GM12878 (cell line): ENCODE measurements around the gene FBLIM1. TPM values are rescaled to one million over a fixed set of nuclear protein-coding genes. Genes with fewer than 3 reads are reported as not detected.

ENCODE experiments used
- ATAC-seq: fragments of 200-7000 bp; cut with Tn5 transposase; 3 replicates; pipeline ENCODE4 v1.9.1; 2020; ENCODE audit warnings: mild to moderate bottlenecking, moderate library complexity
- BruUV-seq: library from RNA; stranded (reverse); fragments of 400-500 nt; replicated peaks from 2 replicates; lab custom pipeline; 2021; lab: Mats Ljungman, UMichigan
- CTCF ChIA-PET: fragments of 300-600 bp; sonication (Branson Sonifier 250); formaldehyde crosslinking; extraction: SDS; loops from one replicate; lab custom pipeline; 2021; ENCODE audit warnings: inconsistent platforms; lab: Yijun Ruan, JAX
- POLR2A ChIA-PET: fragments of 350-600 bp; formaldehyde crosslinking; extraction: SDS; loops from one replicate; lab custom pipeline; 2021; ENCODE audit warnings: inconsistent platforms; lab: Charles Lee
- RAD21 ChIA-PET: fragments of 300-600 bp; sonication (Branson Sonifier 250); formaldehyde crosslinking; loops from one replicate; lab custom pipeline; 2023; ENCODE audit warnings: antibody characterized with exemption; ENCODE audit not compliant: unreplicated experiment; lab: Charles Lee
- SMC1A ChIA-PET: fragments of 300-600 bp; sonication (Branson Sonifier 250); formaldehyde crosslinking; loops from one replicate; lab custom pipeline; 2023; ENCODE audit not compliant: unreplicated experiment, uncharacterized antibody; lab: Charles Lee
- DNase-seq: peaks from one replicate; pipeline ENCODE4 v3.0.0-alpha.2; 2011; ENCODE audit warnings: low read depth, low spot score
- FAIRE-seq: peaks from 3 replicates; lab custom pipeline; 2011; peaks lifted over from hg19 to GRCh38; lab: Jason Lieb, UNC
- H2AFZ ChIP-seq: 2 replicates; pipeline ENCODE4 v1.6.0; 2011; ENCODE audit warnings: low read depth, low read length, control low read depth; ENCODE audit not compliant: control insufficient read depth
- H3K27ac ChIP-seq: 2 replicates; pipeline ENCODE4 v1.5.1; 2011; ENCODE audit warnings: control low read depth; ENCODE audit not compliant: control insufficient read depth, insufficient read depth
- H3K27me3 ChIP-seq, 2 experiments: replicated peaks in 1 of 2; 2 replicates each; pipeline versions ENCODE4 v1.6.0 to v1.6.1; 2011; ENCODE audit warnings: low read length in 1 of 2; ENCODE audit not compliant: control insufficient read depth in 2 of 2, insufficient read depth in 2 of 2
- H3K36me3 ChIP-seq, 2 experiments: 2 replicates each; pipeline ENCODE4 v1.5.1; 2011; ENCODE audit warnings: low read length in 1 of 2; ENCODE audit not compliant: control insufficient read depth in 2 of 2, insufficient read depth in 2 of 2
- H3K4me1 ChIP-seq: 2 replicates; pipeline ENCODE4 v1.6.1; 2011; ENCODE audit warnings: mild to moderate bottlenecking, low read length, moderate library complexity, mixed read lengths; ENCODE audit not compliant: control insufficient read depth, insufficient read depth
- H3K4me2 ChIP-seq: 2 replicates; pipeline ENCODE4 v1.6.0; 2011; ENCODE audit warnings: control low read depth; ENCODE audit not compliant: control insufficient read depth, insufficient read depth
- H3K4me3 ChIP-seq: fragments of 200-600 bp; sonication (generic); 2 replicates; pipeline ENCODE4 v1.5.1; 2016
- H3K79me2 ChIP-seq: 2 replicates; pipeline ENCODE4 v1.6.0; 2011; ENCODE audit warnings: low read length; ENCODE audit not compliant: control insufficient read depth, insufficient read depth
- H3K9ac ChIP-seq: 2 replicates; pipeline ENCODE4 v1.8.0; 2011; ENCODE audit warnings: low read length, control low read depth, mixed read lengths; ENCODE audit not compliant: control insufficient read depth, insufficient read depth
- H3K9me3 ChIP-seq: replicated peaks from 3 replicates; pipeline ENCODE4 v1.5.1; 2011; ENCODE audit warnings: mild to moderate bottlenecking, low read length; ENCODE audit not compliant: control insufficient read depth, insufficient read depth
- H4K20me1 ChIP-seq: 2 replicates; pipeline ENCODE4 v1.6.0; 2011; ENCODE audit not compliant: control insufficient read depth, insufficient read depth
- CEBPB ChIP-seq, 2 experiments: fragments of 150-350 bp in 1 of 2; IDR thresholded peaks; 2 replicates each; pipeline ENCODE4 v1.6.1; 2012 to 2014; ENCODE audit warnings: low read depth in 2 of 2, low read length in 2 of 2, borderline replicate concordance in 1 of 2, inconsistent platforms in 1 of 2
- KLF5 ChIP-seq: fragments of 450-650 bp; IDR thresholded peaks from 2 replicates; pipeline ENCODE4 v1.6.1; 2014; ENCODE audit warnings: mild to moderate bottlenecking; ENCODE audit not compliant: partially characterized antibody
- MTA2 ChIP-seq: fragments of 450-650 bp; IDR thresholded peaks from 2 replicates; pipeline ENCODE4 v1.6.1; 2016; ENCODE audit warnings: low read depth, mild to moderate bottlenecking, moderate library complexity
- PAX5 ChIP-seq: IDR thresholded peaks from 2 replicates; pipeline ENCODE4 v1.6.1; 2011; ENCODE audit warnings: low read depth, low read length, borderline replicate concordance
- POLR2AphosphoS2 ChIP-seq: IDR thresholded peaks from 2 replicates; pipeline ENCODE4 v1.6.1; 2011; ENCODE audit warnings: low read depth, mild to moderate bottlenecking, low read length, improper control_type of control experiment, moderate library complexity
- SMAD5 ChIP-seq: IDR thresholded peaks from 2 replicates; pipeline ENCODE4 v1.6.1; 2016; ENCODE audit warnings: antibody characterized with exemption, low read depth
- SUZ12 ChIP-seq: fragments of 200-600 bp; sonication (generic); IDR thresholded peaks from one replicate; pipeline ENCODE4 v1.6.1; 2018; ENCODE audit warnings: antibody characterized with exemption, mild to moderate bottlenecking; ENCODE audit not compliant: unreplicated experiment
- ZNF274 ChIP-seq: IDR thresholded peaks from one replicate; pipeline ENCODE4 v1.8.0; 2011; ENCODE audit not compliant: insufficient read length, insufficient read depth
- ZSCAN29 ChIP-seq: fragments of 450-650 bp; IDR thresholded peaks from 2 replicates; pipeline ENCODE4 v1.6.1; 2017; ENCODE audit warnings: mild to moderate bottlenecking, moderate library complexity
- WGBS: methylation state at CpG from one replicate; pipeline ENCODE4 v1.1.6; 2016; ENCODE audit warnings: low lambda C conversion rate; ENCODE audit not compliant: insufficient replicate concordance, insufficient coverage; ENCODE audit errors: missing lambda C conversion rate; 5-methylcytosine and 5-hydroxymethylcytosine counted together
- in situ Hi-C: fragments of 300-500 bp; cut with MboI; formaldehyde crosslinking; loops from 9 replicates; pipeline ENCODE4 v1.14.3; 2018; ENCODE audit warnings: mixed read lengths
- intact Hi-C: fragments of 100-400 bp; cut with micrococcal nuclease; formaldehyde crosslinking; loops from one replicate; pipeline ENCODE4 v1.14.2; 2022; ENCODE audit not compliant: unreplicated experiment
- polyA plus RNA-seq, 11 experiments: library from polyadenylated mRNA; depleted of rRNA in 4 of 11; unstranded in 6 of 11; stranded (reverse) in 5 of 11; fragments of >200 nt; fragmentation: Nextera tagmentation in 4 of 11; fragmentation: Illumina TruSeq in 1 of 11; extraction: Ambion mirVana in 4 of 11; extraction: Trizol in 1 of 11; gene quantifications; 1 replicate in 1 of 11; 2 replicates in 10 of 11; pipeline versions ENCODE4 v1.2.1 to v1.2.3, GENCODE V29; 2011 to 2016; ENCODE audit warnings: inconsistent platforms in 2 of 11, missing spikeins in 2 of 11, low read depth in 1 of 11
- total RNA-seq, 4 experiments: library from RNA; depleted of rRNA in 3 of 4; stranded (reverse); fragments of >200 nt in 3 of 4; fragmentation: Illumina TruSeq in 1 of 4; extraction: Trizol in 1 of 4; gene quantifications; 2 replicates each; pipeline versions ENCODE4 v1.2.1 to v1.2.3, GENCODE V29; 2013 to 2021
- TF ChIP-seq, protein P1 (sequence below): IDR thresholded peaks from 2 replicates; pipeline ENCODE4 v1.6.1; 2011; ENCODE audit warnings: borderline replicate concordance, low read depth, mild to moderate bottlenecking, moderate library complexity, mixed read lengths, low read length; ENCODE audit not compliant: insufficient read depth; ENCODE audit errors: extremely low read length
- TF ChIP-seq, protein P2 (sequence below): IDR thresholded peaks from 2 replicates; pipeline ENCODE4 v1.6.1; 2012; ENCODE audit warnings: low read length, inconsistent platforms
- TF ChIP-seq, protein P3 (sequence below): fragments of 450-650 bp; IDR thresholded peaks from 2 replicates; pipeline ENCODE4 v1.6.1; 2017; ENCODE audit warnings: mild to moderate bottlenecking, low read depth, inconsistent platforms; ENCODE audit not compliant: poor library complexity, severe bottlenecking
- TF ChIP-seq, protein P4 (sequence below): fragments of 450-650 bp; IDR thresholded peaks from 2 replicates; pipeline ENCODE4 v1.6.1; 2018; ENCODE audit warnings: mild to moderate bottlenecking, low read depth, moderate library complexity; ENCODE audit not compliant: partially characterized antibody

The FBLIM1 gene
- total and polyA plus RNA-seq, 10 of the 15 experiments (the other 5 are each of a cell fraction or from before 2014, with no cell fraction given), result 0.03 to 0.13 TPM; not detected in 8

DNA sequence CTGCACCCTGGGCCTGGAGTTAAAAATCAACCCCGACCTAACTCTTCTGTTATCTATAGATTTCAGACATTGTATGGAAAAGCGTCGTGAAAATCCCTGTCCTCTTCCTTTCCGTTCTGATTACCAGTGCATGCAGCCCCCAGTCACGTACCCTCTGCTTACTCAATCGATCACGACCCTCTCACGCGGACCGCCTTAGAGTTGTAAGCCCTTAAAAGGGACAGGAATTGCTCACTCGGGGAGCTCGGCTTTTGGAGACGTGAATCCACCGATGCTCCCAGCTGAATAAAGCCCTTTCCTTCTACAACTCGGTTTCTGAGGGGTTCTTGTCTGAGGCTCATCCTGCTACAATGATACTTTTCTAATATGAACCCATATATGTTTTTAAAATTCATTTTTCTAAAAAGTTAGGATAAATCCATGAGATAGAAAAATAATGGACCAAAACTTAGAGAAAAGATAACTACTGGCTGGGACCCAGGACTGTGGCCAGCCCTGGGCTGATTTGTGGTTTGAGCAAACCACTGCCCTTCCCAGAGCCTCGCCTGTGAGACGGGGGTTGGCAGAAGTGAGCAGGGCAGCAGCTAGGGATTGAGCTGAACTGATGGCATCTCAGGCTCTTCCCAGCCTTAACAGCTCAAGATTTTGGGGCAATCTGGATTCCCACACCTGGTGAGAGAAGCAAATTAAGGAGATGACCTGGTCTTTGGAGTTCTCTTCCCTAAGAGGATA lies 43.8 kb downstream of the FBLIM1 start:
- Histone ChIP-seq H3K79me2 (no peaks in the 10 kb centered on the region), H3K27ac (no peak overlapping the region), H3K4me2 (no peak overlapping the region), H3K9ac (no peak overlapping the region), H3K4me1 (no peaks in the 10 kb centered on the region), H3K4me3 (no peak overlapping the region), H2AFZ (no peak overlapping the region), H3K27me3 (no peaks in the 10 kb centered on the region), H4K20me1 (no peaks in the 10 kb centered on the region), H3K9me3 (no peaks in the 10 kb centered on the region), H3K36me3 (no peaks in the 10 kb centered on the region)
- ATAC-seq (no peak), DNase-seq (no peak), FAIRE-seq (no peak)
- BruUV-seq, result no TSS peak
- ChIA-PET POLR2A (interaction anchor here (0.5 kb wide), 1 partner anchor 136 kb away, joined by 3 read pairs; no protein-coding TSS in a partner anchor), RAD21 (interaction anchor here (1.7 to 2.6 kb wide), 2 partner anchors 10 to 13 kb away, joined by 6 to 10 read pairs; no protein-coding TSS in a partner anchor), SMC1A (interaction anchor here (0.7 to 2.2 kb wide), 3 partner anchors 10 to 195 kb away, joined by 3 to 5 read pairs (median 4); no protein-coding TSS in a partner anchor), CTCF (interaction anchor here (0.6 to 2.8 kb wide), 10 partner anchors 8 to 207 kb away, joined by 3 to 17 read pairs (median 4); partner anchors contain the start of gene SRARP)
- intact Hi-C loops, result loop anchor here (2.0 to 5.0 kb wide), 2 partner anchors 205 to 230 kb away; no protein-coding TSS in a partner anchor
- in situ Hi-C loops, result no loop called here
- WGBS, result 38% methylated on average over 17 of the region's 17 CpGs
- TF ChIP-seq SUZ12 (no peak), SMAD5 (no peak), MTA2 (no peak), POLR2AphosphoS2 (no peak), PAX5 (no peak), ZSCAN29 (no peak), KLF5 (no peak), ZNF274 (no peak), CEBPB (IDR thresholded peaks at IDR 0.05; ENCODE audit: borderline replicate concordance in 1 of 2, low read depth in 2 of 2, low read length in 2 of 2) (no peak)
- TF ChIP-seq, protein P1, sequence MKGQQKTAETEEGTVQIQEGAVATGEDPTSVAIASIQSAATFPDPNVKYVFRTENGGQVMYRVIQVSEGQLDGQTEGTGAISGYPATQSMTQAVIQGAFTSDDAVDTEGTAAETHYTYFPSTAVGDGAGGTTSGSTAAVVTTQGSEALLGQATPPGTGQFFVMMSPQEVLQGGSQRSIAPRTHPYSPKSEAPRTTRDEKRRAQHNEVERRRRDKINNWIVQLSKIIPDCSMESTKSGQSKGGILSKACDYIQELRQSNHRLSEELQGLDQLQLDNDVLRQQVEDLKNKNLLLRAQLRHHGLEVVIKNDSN, result no peak
- TF ChIP-seq, protein P2, sequence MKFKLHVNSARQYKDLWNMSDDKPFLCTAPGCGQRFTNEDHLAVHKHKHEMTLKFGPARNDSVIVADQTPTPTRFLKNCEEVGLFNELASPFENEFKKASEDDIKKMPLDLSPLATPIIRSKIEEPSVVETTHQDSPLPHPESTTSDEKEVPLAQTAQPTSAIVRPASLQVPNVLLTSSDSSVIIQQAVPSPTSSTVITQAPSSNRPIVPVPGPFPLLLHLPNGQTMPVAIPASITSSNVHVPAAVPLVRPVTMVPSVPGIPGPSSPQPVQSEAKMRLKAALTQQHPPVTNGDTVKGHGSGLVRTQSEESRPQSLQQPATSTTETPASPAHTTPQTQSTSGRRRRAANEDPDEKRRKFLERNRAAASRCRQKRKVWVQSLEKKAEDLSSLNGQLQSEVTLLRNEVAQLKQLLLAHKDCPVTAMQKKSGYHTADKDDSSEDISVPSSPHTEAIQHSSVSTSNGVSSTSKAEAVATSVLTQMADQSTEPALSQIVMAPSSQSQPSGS, result no peak
- TF ChIP-seq, protein P3, sequence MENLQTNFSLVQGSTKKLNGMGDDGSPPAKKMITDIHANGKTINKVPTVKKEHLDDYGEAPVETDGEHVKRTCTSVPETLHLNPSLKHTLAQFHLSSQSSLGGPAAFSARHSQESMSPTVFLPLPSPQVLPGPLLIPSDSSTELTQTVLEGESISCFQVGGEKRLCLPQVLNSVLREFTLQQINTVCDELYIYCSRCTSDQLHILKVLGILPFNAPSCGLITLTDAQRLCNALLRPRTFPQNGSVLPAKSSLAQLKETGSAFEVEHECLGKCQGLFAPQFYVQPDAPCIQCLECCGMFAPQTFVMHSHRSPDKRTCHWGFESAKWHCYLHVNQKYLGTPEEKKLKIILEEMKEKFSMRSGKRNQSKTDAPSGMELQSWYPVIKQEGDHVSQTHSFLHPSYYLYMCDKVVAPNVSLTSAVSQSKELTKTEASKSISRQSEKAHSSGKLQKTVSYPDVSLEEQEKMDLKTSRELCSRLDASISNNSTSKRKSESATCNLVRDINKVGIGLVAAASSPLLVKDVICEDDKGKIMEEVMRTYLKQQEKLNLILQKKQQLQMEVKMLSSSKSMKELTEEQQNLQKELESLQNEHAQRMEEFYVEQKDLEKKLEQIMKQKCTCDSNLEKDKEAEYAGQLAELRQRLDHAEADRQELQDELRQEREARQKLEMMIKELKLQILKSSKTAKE, result no peak
- TF ChIP-seq, protein P4, sequence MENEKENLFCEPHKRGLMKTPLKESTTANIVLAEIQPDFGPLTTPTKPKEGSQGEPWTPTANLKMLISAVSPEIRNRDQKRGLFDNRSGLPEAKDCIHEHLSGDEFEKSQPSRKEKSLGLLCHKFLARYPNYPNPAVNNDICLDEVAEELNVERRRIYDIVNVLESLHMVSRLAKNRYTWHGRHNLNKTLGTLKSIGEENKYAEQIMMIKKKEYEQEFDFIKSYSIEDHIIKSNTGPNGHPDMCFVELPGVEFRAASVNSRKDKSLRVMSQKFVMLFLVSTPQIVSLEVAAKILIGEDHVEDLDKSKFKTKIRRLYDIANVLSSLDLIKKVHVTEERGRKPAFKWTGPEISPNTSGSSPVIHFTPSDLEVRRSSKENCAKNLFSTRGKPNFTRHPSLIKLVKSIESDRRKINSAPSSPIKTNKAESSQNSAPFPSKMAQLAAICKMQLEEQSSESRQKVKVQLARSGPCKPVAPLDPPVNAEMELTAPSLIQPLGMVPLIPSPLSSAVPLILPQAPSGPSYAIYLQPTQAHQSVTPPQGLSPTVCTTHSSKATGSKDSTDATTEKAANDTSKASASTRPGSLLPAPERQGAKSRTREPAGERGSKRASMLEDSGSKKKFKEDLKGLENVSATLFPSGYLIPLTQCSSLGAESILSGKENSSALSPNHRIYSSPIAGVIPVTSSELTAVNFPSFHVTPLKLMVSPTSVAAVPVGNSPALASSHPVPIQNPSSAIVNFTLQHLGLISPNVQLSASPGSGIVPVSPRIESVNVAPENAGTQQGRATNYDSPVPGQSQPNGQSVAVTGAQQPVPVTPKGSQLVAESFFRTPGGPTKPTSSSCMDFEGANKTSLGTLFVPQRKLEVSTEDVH, result no peak
